ENCODE results near the gene APOBEC3B.
"Not testable (repeated sequence)": the region's sequence is repeated elsewhere in the genome, so short reads cannot be mapped to it uniquely, and the experiment has no call there.

The APOBEC3B gene

DNA sequence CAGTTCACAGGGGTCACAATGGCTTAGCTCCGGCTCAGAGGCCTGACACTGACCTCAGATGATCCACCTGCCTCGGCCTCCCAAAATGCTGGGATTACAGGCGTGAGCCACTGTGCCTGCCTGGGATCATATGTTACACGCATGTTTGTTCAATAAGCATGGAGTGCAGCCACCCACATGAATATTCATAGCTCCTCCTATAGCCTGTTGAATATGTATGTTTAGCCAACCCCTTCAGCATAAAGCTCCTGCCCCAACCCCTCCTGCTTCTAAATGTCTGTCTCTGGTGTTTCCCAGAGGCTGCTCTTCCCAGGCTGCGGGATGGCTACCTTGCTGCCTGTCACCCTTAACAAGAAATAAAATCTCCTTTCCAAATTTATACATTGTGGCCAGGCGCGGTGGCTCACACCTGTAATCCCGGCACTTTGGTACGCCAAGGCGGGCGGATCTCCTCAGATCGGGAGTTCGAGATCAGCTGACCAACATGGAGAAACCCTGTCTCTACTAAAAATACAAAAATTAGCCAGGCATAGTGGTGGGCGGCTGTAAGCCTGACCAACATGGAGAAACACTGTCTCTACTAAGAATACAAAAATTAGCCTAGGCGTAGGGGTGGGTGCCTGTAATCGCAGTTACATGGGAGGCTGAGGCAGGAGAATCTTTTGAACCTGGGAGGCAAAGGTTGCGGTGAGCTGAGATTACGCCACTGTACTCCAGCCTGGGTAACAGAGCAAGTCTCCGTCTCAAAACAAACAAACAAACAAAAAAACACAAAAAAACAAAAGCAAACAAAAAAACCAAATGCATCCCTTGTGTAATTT lies 57.4 kb downstream of the APOBEC3B start:
- no peak for DNase-seq

DNA sequence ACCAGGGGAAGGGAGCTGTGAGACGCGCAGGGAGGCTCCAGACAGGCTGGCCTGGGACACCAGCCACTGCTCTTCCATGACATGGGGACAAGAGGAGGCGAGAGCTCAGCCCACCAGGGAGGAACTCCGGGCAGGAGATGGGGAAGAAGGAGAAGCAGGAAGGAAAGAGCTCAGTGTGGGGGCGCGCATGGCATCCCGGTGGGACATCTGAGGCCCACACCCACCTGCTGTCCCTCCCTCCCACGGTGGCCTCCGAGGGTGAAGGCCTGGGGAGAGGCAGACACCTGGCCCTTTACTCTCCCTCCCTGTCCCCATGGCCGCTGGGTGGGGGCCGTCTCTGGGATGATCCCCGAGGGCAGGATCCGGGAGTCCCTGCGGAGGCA lies 58.0 kb downstream of the APOBEC3B start:
- DNase-seq, result not testable (repeated sequence)

DNA sequence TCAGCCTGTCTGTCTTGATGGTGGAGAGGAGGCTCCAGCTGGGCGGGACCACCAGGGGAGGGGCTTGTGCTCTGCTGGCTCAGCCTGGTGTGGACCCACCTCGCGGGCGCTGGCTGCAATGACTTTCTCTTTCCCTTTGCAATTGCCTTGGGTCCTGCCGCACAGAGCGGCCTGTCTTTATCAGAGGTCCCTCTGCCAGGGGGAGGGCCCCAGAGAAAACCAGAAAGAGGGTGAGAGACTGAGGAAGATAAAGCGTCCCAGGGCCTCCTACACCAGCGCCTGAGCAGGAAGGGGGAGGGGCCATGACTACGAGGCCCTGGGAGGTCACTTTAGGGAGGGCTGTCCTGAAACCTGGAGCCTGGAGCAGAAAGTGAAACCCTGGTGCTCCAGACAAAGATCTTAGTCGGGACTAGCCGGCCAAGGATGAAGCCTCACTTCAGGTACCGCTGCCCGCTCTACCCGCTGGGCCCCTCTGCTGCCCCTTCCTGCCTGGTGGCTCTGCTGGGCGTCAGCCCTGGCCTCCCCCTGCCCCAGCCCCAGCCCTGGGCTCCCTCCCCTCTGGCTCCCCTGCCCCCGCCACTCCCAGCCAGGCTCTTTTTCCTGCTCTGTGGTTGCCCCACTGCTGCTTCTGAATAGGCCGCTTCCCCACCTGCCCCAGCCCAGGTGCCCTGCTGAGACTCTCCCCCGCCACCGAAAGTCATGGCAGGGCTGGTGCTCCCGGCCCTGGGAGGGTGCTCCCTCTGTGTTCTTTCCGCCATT lies 58.6 kb downstream of the APOBEC3B start, which contains the start of gene APOBEC3F:
Gene APOBEC3F (plus strand): TSS at position 327 of the 759 bp plus-strand sequence. CDS start 97 bp downstream, at position 424.
- DNase-seq, result not testable (repeated sequence)

DNA sequence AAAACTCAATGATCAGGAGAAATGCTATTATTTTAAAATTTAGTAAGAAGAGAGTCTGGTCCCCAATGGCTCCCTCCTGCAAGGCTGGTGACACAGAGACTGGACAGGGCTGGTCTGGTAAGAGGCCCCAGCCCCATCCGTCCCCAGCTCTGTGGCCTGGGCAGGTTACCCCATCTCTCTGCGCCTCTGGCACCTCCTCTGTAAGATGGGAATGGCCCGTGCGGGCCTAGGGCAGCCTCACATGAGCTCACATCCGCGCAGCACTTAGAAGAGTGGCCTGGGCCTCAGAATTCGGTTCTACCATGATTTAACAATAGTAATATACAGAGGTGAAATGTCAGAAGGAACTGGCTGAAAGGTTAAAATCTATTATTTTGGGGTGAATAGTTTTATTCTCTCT lies 59.8 kb downstream of the APOBEC3B start:
- DNase-seq, result no peak

Data from NCI-H1436 treated with DMSO at 0.1 percent for 48 hours (cell line).